ENCODE measurements around the gene RPLP2. TPM values are rescaled to one million over a fixed set of nuclear protein-coding genes. Genes with fewer than 3 reads are reported as not detected.
A peak's percentile ranks its signal among the peaks of the same experiment; 100 is the strongest.

Gene RPLP2
- total RNA-seq, 1 experiment from 2014 or later = 3,468 TPM

GRCh38 chr11:796565-797295, 13.0 kb upstream of the RPLP2 start:
- ChIA-PET CTCF (no interaction called here), POLR2A (interaction anchor here (0.6 kb wide), 1 partner anchor 12 kb away, joined by 3 read pairs; no protein-coding TSS in a partner anchor)
- ATAC-seq (peak; percentile 5; the same call in 1 of the 2 replicates), DNase-seq (ENCODE audit: low read depth, low spot score) (no peak)
- intact Hi-C loops (cut with micrococcal nuclease; ENCODE audit: unreplicated experiment) (no loop called here), in situ Hi-C loops (cut with HindIII; ENCODE audit: low pct_unique_long_range_greater_than_20kb, low sequenced_read_pairs) (no loop called here)
- no TSS peak for BruUV-seq (replicated peaks)
- H3K36me3 ChIP-seq (ENCODE audit: control insufficient read depth, insufficient read depth, low read length) = no peaks in the 10 kb centered on the region; the same call in none of the 2 replicates
- H3K4me3 ChIP-seq (ENCODE audit: low read depth in 2 of 2, low read length in 2 of 2) = peak overlapping the region; percentile 71 to 86
- peak overlapping the region; percentile 93 for H3K27ac ChIP-seq (ENCODE audit: low read length)
- no peaks in the 10 kb centered on the region for H3K27me3 ChIP-seq (ENCODE audit: control insufficient read depth, insufficient read depth, low read length)
- no peaks in the 10 kb centered on the region for H3K9me3 ChIP-seq (ENCODE audit: control insufficient read depth, insufficient read depth, low read depth, low read length)
- peaks cover 41% of the 10 kb centered on the region for H3K4me1 ChIP-seq (ENCODE audit: control insufficient read depth, insufficient read depth, low read length)
- TF ChIP-seq SIN3A (IDR thresholded peaks at IDR 0.05; ENCODE audit: borderline replicate concordance, insufficient read depth, low read depth, low read length) = no peak
- no peak; a peak in 1 of 4 replicates for TF ChIP-seq REST (IDR thresholded peaks at IDR 0.05; ENCODE audit: insufficient read depth in 1 of 2, low read depth in 2 of 2, low read length in 1 of 2)
- no peak for TF ChIP-seq TCF7L2 (IDR thresholded peaks at IDR 0.05; ENCODE audit: low read depth, low read length)
- TF ChIP-seq CTCF (IDR thresholded peaks at IDR 0.05) = no peak
- TF ChIP-seq POLR2AphosphoS5 (IDR thresholded peaks at IDR 0.05; ENCODE audit: low read depth, low read length) = no peak

- CTCF ChIA-PET = no interaction called here
- no TSS peak for BruUV-seq (replicated peaks)
- in situ Hi-C loops (cut with HindIII; ENCODE audit: low pct_unique_long_range_greater_than_20kb, low sequenced_read_pairs) (no loop called here), intact Hi-C loops (cut with micrococcal nuclease; ENCODE audit: unreplicated experiment) (no loop called here)
- TF ChIP-seq REST (IDR thresholded peaks at IDR 0.05; ENCODE audit: insufficient read depth in 1 of 2, low read depth in 2 of 2, low read length in 1 of 2) (peak in 1 of 2 experiments; percentile 36; a peak in 1 of 4 replicates), SIN3A (IDR thresholded peaks at IDR 0.05; ENCODE audit: borderline replicate concordance, insufficient read depth, low read depth, low read length) (peak; percentile 58; the same call in 1 of the 2 replicates), TCF7L2 (IDR thresholded peaks at IDR 0.05; ENCODE audit: low read depth, low read length) (no peak)
- peak overlapping the region; percentile 93 for H3K27ac ChIP-seq (ENCODE audit: low read length)
- H3K4me1 ChIP-seq (ENCODE audit: control insufficient read depth, insufficient read depth, low read length) = peaks cover 42% of the 10 kb centered on the region
- peak; percentile 69 for ATAC-seq
- no peak for DNase-seq (ENCODE audit: low read depth, low spot score)
- no peaks in the 10 kb centered on the region for H3K9me3 ChIP-seq (ENCODE audit: control insufficient read depth, insufficient read depth, low read depth, low read length)
- H3K36me3 ChIP-seq (ENCODE audit: control insufficient read depth, insufficient read depth, low read length) = no peaks in the 10 kb centered on the region; the same call in none of the 2 replicates
- peak overlapping the region; percentile 71 to 86 for H3K4me3 ChIP-seq (ENCODE audit: low read depth in 2 of 2, low read length in 2 of 2)
- POLR2A ChIA-PET = interaction anchor here (0.6 kb wide), 1 partner anchor 12 kb away, joined by 3 read pairs; no protein-coding TSS in a partner anchor
- H3K27me3 ChIP-seq (ENCODE audit: control insufficient read depth, insufficient read depth, low read length) = no peaks in the 10 kb centered on the region
Observed at GRCh38 chr11:797296-798092, 12.3 kb upstream of the RPLP2 start.
